NCI-H2227 (cell line): ENCODE data around the gene SCG5.

Experiments used
- DNase-seq: peaks from one replicate; lab custom pipeline; 2025; ENCODE audit not compliant: unreplicated experiment; lab: John Stamatoyannopoulos, UW

SCG5 gene

GRCh38 chr15:32659340-32660155, 18.0 kb downstream of the SCG5 start:
- DNase-seq: no peak

GRCh38 chr15:32663671-32664070, 22.2 kb downstream of the SCG5 start:
- DNase-seq: no peak

GRCh38 chr15:32664796-32665195, 23.3 kb downstream of the SCG5 start:
- no peak for DNase-seq

- no peak for DNase-seq
Measured at GRCh38 chr15:32667321-32667720, 25.8 kb downstream of the SCG5 start.

GRCh38 chr15:32668942-32669341, 27.4 kb downstream of the SCG5 start:
- DNase-seq: no peak

GRCh38 chr15:32669896-32670611, 28.5 kb downstream of the SCG5 start:
- no peak for DNase-seq

- DNase-seq: no peak
Measured at GRCh38 chr15:32670623-32671022, 29.1 kb downstream of the SCG5 start.

GRCh38 chr15:32671339-32672325, 30.1 kb downstream of the SCG5 start:
- no peak for DNase-seq

- DNase-seq: no peak
Measured at GRCh38 chr15:32674681-32675080, 33.2 kb downstream of the SCG5 start.

GRCh38 chr15:32675466-32675865, 34.0 kb downstream of the SCG5 start:
- DNase-seq: no peak

- no peak for DNase-seq
Measured at GRCh38 chr15:32676169-32676568, 34.7 kb downstream of the SCG5 start.

- no peak for DNase-seq
Measured at GRCh38 chr15:32677238-32677750, 35.8 kb downstream of the SCG5 start.

- no peak for DNase-seq
Measured at GRCh38 chr15:32679298-32679690, 37.8 kb downstream of the SCG5 start.

- no peak for DNase-seq
Measured at GRCh38 chr15:32682569-32682968, 41.1 kb downstream of the SCG5 start.

GRCh38 chr15:32682977-32683630, 41.6 kb downstream of the SCG5 start:
- DNase-seq: no peak

- no peak for DNase-seq
Measured at GRCh38 chr15:32683906-32684584, 42.5 kb downstream of the SCG5 start.

GRCh38 chr15:32685576-32685975, 44.1 kb downstream of the SCG5 start:
- no peak for DNase-seq

- no peak for DNase-seq
Measured at GRCh38 chr15:32687556-32687955, 46.0 kb downstream of the SCG5 start.

GRCh38 chr15:32688151-32688639, 46.7 kb downstream of the SCG5 start:
- no peak for DNase-seq
